ENCODE data around the gene DIPK1C. TPM values are rescaled to one million over a fixed set of nuclear protein-coding genes. Genes with fewer than 3 reads are reported as not detected.

The DIPK1C gene
- total RNA-seq, 1 experiment from 2014 or later = not detected

DNA sequence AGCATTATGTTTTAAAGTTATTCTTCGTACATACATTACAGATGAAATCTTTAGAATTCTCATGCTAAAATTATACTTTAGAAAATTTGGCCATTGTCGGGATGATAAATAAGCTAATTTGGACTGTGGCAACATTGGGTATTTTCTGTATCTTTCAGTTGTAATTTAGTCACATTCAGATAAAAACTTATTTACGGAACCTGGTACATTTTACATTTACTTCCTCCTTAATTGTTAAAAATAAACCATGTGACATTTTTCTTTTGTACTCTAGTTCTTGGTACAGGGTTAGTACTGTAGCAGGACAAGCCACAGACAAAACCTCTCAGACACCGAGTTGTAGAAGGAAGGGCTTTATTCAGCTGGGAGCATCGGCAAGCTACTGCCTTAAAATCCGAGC is 43.3 kb upstream of the DIPK1C start:
- peaks cover 40% of the 10 kb centered on the region for H3K79me2 ChIP-seq (ENCODE audit: insufficient read depth, low read length)
- no peaks in the 10 kb centered on the region for H4K20me1 ChIP-seq (ENCODE audit: insufficient read depth)
- H3K4me1 ChIP-seq (ENCODE audit: control insufficient read depth in 1 of 2, insufficient read depth in 2 of 2, low read length in 2 of 2) = peaks cover 6 to 10% of the 10 kb centered on the region in 2 experiments
- DNase-seq (ENCODE audit: low read depth, low spot score) (no peak), ATAC-seq (no peak)
- no peak overlapping the region for H3K4me3 ChIP-seq (replicated peaks in 1 of 2; ENCODE audit: low read depth in 1 of 2, low read length in 2 of 2)
- H3K9me3 ChIP-seq (ENCODE audit: control insufficient read depth in 1 of 2, insufficient read depth in 1 of 2, low read depth in 1 of 2, low read length in 2 of 2) = no peaks in the 10 kb centered on the region
- no TSS peak for BruUV-seq (replicated peaks)
- intact Hi-C loops (cut with micrococcal nuclease) = no loop called here
- TF ChIP-seq YY1 (IDR thresholded peaks at IDR 0.05; ENCODE audit: extremely low read depth, insufficient replicate concordance, low read depth, low read length) (no peak), ZNF274 (IDR thresholded peaks at IDR 0.05; ENCODE audit: low read depth, low read length) (no peak)
- ChIA-PET RAD21 (ENCODE audit: low non-redundant PET in 1 of 2, low total read pairs in 2 of 2, uncharacterized antibody in 2 of 2, unreplicated experiment in 2 of 2) (no interaction called here), POLR2A (no interaction called here), CTCF (no interaction called here)
- no peak overlapping the region for H3K27ac ChIP-seq (ENCODE audit: low read depth, low read length)
- no peaks in the 10 kb centered on the region for H3K27me3 ChIP-seq (ENCODE audit: insufficient read depth, low read length)
- H3K4me2 ChIP-seq (ENCODE audit: low read length) = no peak overlapping the region
- no peak overlapping the region for H3K9ac ChIP-seq (ENCODE audit: low read length)
- H3K9me2 ChIP-seq (ENCODE audit: insufficient read depth) = no peaks in the 10 kb centered on the region
- no peak overlapping the region for H2AFZ ChIP-seq (ENCODE audit: low read depth, low read length, poor library complexity, severe bottlenecking)
- H3K36me3 ChIP-seq (ENCODE audit: control insufficient read depth in 1 of 2, insufficient read depth in 2 of 2, low read length in 2 of 2) = peaks cover 14 to 27% of the 10 kb centered on the region in 2 experiments; a peak in 3 of 4 replicates

DNA sequence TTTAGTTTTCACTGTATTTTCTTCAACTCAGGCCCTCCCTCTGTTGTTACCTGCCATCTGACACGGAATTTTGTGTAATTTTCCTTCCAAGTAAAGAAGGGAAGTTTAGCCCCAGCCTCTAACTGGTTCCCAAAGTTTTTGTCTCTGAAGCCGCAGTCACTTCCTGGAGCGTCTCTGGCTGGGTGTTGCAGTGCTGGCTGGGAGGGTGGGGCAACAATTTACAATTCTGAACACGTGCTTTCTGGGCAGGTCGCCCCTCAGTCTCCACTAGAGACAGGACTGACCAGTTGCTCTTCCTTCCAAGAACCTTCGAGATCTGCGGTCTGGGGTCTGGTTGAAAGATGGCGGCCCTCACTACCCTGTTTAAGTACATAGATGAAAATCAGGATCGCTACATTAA is 42.5 kb upstream of the DIPK1C start:
- intact Hi-C loops (cut with micrococcal nuclease) = loop anchor here (10.0 kb wide), 1 partner anchor 95 kb away; the partner anchor contains the start of gene ZNF407
- Histone ChIP-seq H3K27ac (ENCODE audit: low read depth, low read length) (no peak overlapping the region), H3K36me3 (ENCODE audit: control insufficient read depth in 1 of 2, insufficient read depth in 2 of 2, low read length in 2 of 2) (peaks cover 12 to 27% of the 10 kb centered on the region in 2 experiments; a peak in 3 of 4 replicates), H3K9ac (ENCODE audit: low read length) (no peak overlapping the region), H3K4me2 (ENCODE audit: low read length) (no peak overlapping the region), H3K4me3 (replicated peaks in 1 of 2; ENCODE audit: low read depth in 1 of 2, low read length in 2 of 2) (no peak overlapping the region), H3K9me3 (ENCODE audit: control insufficient read depth in 1 of 2, insufficient read depth in 1 of 2, low read depth in 1 of 2, low read length in 2 of 2) (no peaks in the 10 kb centered on the region), H3K9me2 (ENCODE audit: insufficient read depth) (no peaks in the 10 kb centered on the region), H3K79me2 (ENCODE audit: insufficient read depth, low read length) (peaks cover 40% of the 10 kb centered on the region), H3K4me1 (ENCODE audit: control insufficient read depth in 1 of 2, insufficient read depth in 2 of 2, low read length in 2 of 2) (peaks cover 6 to 12% of the 10 kb centered on the region in 2 experiments), H3K27me3 (ENCODE audit: insufficient read depth, low read length) (no peaks in the 10 kb centered on the region), H2AFZ (ENCODE audit: low read depth, low read length, poor library complexity, severe bottlenecking) (no peak overlapping the region), H4K20me1 (ENCODE audit: insufficient read depth) (no peaks in the 10 kb centered on the region)
- no peak for DNase-seq (ENCODE audit: low read depth, low spot score)
- no TSS peak for BruUV-seq (replicated peaks)
- RAD21 ChIA-PET (ENCODE audit: low non-redundant PET in 1 of 2, low total read pairs in 2 of 2, uncharacterized antibody in 2 of 2, unreplicated experiment in 2 of 2) = no interaction called here
- POLR2A ChIA-PET = no interaction called here
- ATAC-seq = no peak
- TF ChIP-seq EZH2phosphoT487 (IDR thresholded peaks at IDR 0.05; ENCODE audit: borderline replicate concordance) (no peak), FOSL1 (IDR thresholded peaks at IDR 0.05; ENCODE audit: low read depth) (no peak), EZH2 (IDR thresholded peaks at IDR 0.05) (no peak), SIN3A (IDR thresholded peaks at IDR 0.05; ENCODE audit: low read depth) (no peak), TCF7L2 (IDR thresholded peaks at IDR 0.05; ENCODE audit: borderline replicate concordance, extremely low read depth, insufficient read depth, insufficient read length) (no peak), SRF (IDR thresholded peaks at IDR 0.05; ENCODE audit: low read depth) (no peak), RAD21 (IDR thresholded peaks at IDR 0.05; ENCODE audit: low read depth) (no peak), ELF1 (IDR thresholded peaks at IDR 0.05; ENCODE audit: borderline replicate concordance, low read depth) (no peak), YY1 (IDR thresholded peaks at IDR 0.05; ENCODE audit: extremely low read depth, insufficient replicate concordance, low read depth, low read length) (no peak), SP1 (IDR thresholded peaks at IDR 0.05; ENCODE audit: low read depth) (no peak), CBX3 (IDR thresholded peaks at IDR 0.05; ENCODE audit: low read depth) (no peak), POLR2A (IDR thresholded peaks at IDR 0.05; ENCODE audit: borderline replicate concordance, extremely low read depth, insufficient read depth, insufficient read length) (no peak)
- TF ChIP-seq, protein P1, sequence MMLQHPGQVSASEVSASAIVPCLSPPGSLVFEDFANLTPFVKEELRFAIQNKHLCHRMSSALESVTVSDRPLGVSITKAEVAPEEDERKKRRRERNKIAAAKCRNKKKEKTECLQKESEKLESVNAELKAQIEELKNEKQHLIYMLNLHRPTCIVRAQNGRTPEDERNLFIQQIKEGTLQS (IDR thresholded peaks at IDR 0.05) = no peak
- CTCF ChIA-PET = no interaction called here
